Stimulated activated CD8-positive, alpha-beta memory T cell treated with anti-CD3 and anti-CD28 coated beads, Interleukin-12 subunit alpha, Interleukin-12 subunit beta, amount 100 ng/mL, for 4 hours (primary cell): ENCODE measurements around the gene BCO2.

Experiments
- DNase-seq: peaks from one replicate; pipeline ENCODE4 v3.0.0-alpha.2; 2020; ENCODE audit warnings: low read depth

BCO2 gene

DNA sequence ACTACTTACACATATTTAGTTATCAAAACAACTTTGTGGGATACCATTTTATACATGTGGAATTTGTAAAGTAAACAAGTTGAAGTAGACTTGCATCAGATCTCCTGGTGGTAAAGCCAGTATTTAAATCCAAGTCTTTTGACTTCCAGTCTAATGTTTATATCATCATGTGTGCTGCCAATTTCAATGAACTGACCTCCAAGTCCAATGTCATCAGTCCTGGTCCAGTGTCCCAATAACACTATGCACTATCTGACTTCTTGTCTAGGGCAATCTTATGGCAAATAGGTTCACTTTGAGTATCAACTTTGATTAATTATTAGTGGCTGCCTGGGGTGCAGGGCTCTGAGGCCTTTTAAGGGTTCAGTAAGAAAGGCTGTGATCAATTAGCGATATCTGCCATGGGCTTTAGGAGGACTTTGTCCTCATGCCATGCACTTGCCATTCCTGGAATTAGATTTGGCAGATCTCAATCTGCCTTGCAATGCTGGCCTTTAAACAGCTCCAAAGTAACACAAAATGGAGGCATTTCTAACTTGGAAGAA lies 41.3 kb downstream of the BCO2 start:
- DNase-seq: no peak

DNA sequence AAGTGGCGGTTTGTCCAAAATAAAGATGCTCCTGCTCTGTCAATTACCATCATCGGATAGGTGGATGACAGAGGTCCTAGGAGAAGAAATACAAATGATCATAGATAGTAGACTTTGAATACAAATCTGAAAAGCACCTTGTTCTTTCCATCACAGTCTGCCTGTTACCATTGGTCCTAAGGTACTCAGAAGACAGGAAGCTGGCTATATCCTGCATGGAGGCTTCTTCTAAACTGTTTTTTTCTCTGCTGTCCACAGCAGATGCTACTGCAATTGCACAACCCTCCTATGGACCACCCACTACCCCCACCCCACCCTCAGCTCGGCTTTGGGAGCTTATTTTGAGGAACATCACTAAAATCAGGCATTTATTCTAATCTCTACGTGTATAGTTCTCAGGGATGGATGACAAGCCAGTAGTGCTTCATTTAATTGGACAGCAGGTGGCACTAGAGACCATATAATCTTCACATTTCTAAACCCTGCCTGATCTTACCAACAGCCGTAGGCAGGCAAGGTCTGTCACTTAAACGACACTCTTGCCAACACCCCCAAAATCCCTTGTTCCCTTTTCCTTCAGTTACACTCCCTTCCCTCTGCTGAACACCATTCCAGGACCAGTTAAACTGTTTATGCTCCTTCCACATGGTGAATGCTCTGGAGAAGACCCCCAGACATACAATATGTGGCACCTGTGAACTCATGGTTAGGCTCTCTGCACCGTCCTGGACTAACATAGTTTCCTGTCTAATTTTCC lies 44.3 kb downstream of the BCO2 start:
- DNase-seq: no peak

DNA sequence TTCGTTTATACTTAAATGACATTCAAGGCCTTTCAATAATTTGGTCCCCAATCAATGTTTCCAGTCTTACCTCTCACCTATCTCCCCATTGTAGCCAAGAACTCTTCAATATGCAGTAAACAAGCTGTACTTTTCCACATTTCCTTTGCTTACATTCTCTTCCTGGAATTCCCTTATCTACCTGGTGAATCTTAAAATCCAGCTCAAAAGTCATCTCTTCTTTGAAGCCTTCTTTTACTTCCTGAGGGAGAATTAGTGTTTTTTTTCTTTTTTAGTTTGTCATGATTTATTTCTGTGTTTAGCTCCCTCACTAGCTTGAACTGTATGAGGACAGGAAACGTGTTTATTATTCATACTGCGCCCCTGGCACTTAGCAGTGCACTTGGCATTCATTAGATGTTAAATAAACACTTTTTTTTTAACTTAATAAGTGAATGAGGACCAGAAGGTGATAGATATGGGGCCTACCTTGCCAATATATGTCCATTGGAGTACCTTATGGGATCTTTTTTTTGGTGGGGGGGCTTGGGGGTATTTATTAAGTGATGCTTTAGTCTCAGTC lies 46.0 kb downstream of the BCO2 start:
- DNase-seq: no peak

DNA sequence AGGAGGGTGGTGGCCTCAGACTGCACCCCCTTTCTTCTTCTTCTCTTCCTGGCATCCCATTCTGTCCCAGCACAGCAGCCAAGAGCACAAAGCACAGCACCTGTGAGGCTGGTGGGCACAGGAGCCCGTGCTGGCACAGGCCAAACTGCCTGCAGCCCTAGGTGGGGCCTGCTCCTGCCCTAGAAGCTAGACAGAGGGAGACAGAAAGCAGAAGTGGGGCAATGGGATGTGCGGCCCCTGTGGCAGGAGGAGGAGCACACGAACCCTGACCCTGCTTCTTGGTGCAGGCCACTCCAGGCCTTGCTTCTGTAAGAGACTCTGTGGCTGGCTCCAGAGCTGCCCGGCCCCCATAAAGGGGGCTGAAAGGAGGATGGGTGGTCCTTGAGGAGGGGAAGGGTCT lies 47.0 kb downstream of the BCO2 start:
- no peak for DNase-seq

DNA sequence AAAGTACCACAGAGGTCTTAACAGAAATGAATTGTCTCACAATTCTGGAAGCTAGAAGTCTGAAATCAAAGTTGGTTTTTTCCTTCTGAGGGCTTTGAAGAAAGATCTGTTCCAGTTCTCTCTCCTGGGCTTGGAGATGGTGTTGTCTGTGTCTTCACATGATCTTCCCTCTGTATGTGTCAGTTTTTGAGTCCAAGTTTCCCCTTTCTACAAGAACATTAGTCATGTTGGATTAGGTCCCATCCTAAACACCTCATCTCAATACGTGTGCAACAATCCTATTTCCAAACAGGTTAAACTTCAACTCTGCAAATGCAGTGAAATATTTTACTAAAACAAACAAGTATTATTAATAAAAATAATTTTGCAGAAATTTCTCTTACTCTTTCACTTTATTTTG lies 47.8 kb downstream of the BCO2 start:
- no peak for DNase-seq

DNA sequence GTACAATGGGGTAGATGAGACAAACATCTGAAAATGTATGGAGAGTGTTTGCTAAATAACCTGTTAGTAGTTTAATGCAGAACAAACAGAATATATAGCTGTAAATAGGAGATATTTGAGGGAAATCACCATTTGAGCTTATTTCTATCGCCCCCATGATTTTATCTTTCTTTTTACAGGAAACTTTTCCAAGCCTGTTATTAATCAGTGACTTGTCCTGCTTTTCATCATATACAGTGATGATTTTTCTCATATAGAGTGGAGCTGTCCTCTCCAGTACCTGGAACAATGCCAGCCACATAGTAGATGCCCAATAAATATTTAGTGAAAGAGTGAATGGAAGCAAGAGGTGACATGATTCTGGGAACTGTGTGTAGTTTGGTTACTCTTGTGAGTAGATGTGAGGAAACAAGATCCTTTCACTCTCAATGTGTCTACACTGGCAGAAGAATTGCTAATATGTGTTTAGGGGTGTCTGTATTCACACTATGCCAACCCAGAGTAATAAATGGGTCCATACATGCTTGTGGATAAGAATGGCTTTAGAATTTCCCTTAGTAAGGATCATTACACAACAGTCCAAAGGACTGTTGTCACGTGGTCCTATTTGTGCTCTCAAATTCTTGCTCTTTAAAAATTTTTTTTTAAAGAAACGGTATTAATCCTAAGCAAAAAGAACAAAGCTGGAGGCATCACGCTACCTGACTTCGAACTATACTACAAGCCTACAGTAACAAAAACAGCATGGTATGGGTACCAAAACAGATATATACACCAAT lies 48.6 kb downstream of the BCO2 start:
- no peak for DNase-seq

DNA sequence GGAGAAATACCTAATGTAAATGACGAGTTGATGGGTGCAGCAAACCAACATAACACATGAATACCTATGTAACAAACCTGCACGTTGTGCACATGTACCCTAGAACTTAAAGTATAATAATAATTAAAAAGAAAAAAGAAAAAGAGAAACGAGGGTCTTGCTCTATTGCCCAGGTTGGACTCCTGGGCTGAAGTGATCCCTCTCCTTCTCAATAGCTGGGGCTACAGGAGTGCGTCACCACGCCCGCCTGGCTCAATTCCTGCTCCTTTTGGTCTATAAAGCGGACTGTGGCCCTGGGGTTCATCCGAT lies 50.4 kb downstream of the BCO2 start:
- DNase-seq: no peak

DNA sequence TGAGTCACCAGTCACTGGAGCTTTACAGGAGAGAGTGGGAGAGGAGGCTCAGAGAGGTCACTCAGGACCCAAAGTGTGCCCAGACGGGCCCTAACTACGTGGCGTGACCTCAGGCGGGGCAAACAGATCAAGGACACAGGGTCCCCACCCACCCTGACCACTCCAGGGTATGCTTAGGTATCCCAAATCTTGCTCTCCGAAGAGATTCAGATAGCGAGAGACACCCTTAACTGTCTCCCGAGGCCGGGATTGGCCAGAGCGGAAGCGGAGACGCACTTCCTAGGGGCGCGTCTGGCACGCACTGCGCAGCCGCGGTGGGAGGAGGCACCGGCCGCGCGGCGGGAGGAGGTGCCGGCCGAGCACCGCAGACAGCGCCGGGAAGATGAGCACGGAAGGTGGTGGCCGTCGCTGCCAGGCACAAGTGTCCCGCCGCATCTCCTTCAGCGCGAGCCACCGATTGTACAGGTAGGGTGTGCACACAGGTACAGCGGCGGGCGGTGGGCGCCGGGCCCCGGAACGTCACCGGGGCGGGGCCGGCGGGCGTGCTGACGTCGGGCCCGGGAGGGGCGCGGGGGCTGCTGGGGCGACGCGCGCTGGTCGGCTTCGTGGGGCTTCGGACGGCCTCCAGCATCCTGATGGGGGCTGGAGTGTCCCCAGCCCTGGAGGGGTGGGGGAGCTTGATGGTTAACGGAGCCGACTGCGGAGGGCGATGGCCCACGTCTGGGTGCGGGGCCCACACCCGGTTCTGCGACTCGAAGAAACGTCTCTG lies 50.9 kb downstream of the BCO2 start, which contains the start of gene PTS:
TSS of gene PTS (plus strand) at position 367 of the 769 bp plus-strand sequence. CDS start at position 383, 16 bp downstream.
- peak; percentile 77 for DNase-seq

DNA sequence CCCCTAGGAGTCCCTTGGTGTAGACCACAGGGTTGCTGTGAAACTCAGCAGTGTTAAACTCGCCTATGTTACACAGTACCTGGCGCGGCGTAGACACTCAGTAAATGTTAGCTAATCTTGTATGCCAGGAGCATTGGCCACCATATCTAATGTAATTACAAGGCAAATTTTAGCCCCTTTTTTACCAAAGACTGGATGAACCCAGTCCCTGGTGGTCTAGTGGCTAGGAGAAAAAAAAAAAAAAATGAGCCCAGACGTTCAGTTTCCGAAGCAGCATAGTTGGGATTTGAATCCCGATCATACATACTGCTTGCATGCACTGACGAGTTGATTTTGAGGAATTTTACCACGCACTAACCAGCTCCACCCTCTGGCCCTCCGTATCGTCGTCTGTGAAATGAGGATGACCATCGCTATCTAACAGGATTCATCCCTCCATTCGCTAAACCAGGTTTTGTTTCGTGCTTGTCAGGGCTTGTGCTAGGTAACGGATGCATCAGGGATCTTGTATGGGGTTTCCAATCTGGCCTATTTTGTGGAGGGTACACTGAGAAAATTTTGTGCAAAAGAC lies 51.6 kb downstream of the BCO2 start:
- DNase-seq: no peak

DNA sequence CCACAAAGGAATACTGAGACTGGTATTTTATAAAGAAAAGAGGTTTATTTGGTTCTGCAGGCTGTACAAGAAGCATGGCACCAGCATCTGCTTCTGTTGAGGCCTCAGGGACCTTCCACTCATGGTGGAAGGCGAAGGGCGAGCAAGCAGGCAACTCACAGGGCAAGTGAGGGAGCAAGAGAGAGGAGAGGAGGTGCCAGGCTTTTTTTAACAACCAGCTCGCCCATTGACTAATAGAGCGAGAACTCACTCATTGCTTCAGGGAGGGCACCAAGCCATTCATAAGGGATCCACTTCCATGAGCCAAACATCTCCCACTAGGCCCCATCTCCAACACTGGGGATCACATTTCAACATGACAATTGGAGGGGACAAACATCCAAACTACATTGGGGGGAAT lies 52.2 kb downstream of the BCO2 start:
- no peak for DNase-seq

DNA sequence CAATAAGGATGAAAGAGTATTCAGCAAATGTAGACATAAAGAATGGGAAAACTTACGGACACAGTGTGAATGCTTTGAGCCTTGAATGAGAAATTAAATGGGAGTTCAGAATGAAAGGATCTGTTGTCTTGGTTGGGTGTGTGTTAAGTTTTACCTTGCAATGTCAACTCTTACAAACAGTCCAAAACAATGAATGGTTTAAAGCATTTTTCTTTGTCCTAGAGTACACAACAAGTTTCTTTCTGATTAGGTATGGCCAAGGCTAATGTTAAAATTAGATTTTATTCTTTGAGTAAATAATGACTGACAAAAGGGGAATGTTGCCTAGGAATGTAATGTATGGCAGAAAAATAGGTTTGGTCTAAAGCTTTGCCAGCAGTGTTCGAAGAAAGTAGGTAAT lies 53.4 kb downstream of the BCO2 start:
- DNase-seq: no peak

DNA sequence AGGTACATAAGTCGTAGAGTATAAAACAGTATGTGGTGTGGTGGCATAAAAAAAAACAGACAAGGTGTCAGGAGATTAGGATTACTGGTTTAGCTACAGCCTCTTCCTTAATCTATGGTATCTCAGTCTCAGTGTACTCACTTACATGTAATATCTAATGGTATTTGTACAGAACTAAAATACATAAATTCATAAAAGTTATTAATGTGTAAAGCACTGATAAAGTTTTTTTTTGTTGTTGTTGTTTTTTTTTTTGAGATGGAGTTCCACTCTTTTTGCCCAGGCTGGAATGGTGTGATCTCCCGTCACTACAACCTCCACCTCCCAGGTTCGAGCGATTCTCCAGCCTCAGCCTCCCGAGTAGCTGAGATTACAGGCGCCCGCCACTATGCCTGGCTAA lies 53.8 kb downstream of the BCO2 start:
- DNase-seq: no peak

DNA sequence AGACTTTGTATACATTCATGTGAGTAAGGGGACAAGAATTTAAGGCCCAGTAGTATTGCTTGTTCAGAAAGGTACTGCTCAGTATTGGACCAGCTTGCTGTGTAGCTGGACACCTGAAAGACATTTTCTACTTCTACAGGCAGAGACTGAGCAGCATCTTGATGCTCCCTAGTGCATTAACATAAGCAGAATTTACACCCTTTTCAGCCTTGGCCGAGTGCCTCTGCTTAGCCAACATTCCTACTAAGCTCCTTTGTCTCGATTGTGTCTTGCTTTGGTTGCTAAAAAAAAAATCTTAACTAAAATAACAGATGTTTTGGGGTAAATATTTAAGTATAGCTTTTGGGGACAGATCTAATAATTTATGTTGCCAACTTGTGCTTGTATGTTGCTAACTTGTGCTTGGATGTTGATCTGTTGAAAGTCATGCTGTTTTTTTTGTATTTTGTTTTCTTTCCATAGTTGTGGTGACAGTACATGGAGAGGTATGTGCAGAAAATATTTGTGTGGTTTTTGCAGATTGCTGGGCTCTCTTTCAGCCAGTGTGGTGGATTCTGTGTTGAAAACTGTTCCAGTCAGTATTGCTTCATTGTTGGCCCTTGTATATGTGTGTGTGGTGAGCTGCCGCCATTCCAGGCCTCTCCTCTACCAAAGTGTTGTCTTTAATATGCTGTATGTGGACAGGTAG lies 54.6 kb downstream of the BCO2 start:
- no peak for DNase-seq

DNA sequence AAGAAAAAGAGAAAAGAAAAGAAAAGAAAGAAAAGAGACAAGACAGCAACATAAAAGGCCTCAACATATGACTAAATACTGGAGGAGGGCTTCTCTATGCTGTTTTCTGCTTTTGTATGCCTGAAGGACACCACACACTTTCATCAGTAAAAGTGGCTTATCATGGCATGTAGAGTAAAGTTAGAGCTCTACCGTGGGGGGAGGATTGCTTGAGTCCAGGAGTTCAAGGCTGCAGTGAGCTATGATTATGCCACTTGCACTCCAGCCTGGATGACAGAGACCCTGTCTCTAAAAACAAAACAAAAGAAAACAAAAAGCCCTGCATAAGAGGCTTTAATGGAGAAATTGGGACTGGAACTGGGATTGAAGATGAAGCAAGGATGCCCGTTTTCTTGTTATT lies 56.6 kb downstream of the BCO2 start:
- DNase-seq: no peak

DNA sequence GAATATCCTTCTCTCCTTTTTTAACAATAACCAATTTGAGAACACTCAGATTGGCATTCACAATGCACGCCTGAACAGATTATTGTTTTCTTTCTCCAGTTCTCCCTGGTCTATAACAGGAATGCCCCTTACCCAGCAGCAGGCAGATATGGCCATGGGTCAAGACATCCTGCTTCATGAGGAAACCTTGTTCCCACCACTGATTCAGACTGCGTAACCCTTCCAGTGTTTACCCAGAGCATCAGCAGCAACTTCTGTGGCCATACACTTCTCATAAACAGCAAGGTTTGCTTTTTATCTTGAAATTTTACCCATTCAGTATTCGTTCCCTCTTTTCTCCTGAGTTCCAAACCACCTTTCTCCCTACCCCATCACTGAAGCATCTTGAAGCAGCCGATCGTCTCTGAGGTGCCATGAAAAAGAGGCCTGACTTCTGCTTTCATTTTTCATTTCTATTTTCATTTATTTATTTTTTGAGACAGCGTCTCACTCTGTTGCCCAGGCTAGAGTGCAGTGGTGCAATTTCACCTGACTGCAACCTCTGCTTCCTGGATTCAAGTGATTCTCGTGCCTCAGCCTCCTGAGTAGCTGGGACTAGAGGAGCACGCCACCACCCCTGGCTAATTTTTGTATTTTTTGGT lies 60.6 kb downstream of the BCO2 start:
- no peak for DNase-seq

DNA sequence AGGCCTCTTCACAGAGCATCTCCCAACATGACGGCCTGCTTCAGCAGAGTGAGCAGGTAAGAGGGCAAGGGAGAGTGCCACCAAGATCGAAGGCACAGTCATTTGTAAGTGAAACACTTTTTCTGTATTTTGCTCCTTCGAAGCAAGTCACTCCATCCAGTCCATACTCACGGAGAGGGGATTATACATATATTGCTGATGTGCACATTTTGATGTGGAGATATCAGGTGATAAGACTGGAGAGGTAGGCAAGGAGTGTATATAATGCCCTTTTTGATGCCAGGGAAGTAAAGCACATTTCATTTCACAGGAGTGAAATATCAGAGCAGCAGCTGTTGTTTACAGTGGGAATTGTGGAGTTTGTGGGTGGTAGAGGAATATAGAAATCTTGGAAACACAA lies 62.1 kb downstream of the BCO2 start:
- DNase-seq: no peak

DNA sequence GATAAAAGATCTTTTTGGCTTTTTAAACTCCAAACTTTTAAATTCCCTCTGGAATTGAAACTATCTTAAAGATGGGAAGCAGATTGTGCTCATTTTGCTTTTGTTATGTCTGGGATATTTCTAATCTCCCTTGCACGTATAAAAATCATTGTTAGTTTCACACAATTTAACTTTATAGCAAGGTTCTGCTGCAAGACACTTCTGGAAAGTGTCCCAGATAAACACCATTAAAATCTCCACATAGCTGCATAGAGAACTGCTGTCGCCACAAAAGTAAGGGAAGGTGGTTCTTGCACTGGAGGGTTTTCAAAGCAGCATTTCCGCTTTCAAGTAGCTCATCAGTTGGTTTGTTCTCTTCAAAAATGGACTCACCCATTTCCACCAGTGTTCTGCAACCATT lies 62.7 kb downstream of the BCO2 start:
- no peak for DNase-seq

DNA sequence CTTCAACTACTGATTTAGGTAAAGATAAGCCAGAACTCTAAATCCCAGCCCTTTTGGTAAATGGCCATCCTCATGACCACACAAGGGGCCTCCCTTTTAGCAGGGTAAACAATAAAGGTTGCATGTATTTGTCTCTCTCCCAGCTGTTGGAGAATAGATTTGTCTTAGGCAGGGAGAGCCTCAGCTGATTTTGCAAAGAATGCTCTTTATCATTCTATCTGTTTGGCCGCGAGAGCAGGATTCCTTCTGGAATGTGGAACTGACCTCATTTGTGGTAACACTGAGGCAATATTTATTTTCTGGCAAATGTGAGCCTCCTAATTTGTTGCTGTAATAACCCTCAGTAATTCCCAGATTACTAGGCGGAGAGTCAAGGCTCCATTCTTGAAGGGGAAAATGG lies 66.2 kb downstream of the BCO2 start:
- no peak for DNase-seq

DNA sequence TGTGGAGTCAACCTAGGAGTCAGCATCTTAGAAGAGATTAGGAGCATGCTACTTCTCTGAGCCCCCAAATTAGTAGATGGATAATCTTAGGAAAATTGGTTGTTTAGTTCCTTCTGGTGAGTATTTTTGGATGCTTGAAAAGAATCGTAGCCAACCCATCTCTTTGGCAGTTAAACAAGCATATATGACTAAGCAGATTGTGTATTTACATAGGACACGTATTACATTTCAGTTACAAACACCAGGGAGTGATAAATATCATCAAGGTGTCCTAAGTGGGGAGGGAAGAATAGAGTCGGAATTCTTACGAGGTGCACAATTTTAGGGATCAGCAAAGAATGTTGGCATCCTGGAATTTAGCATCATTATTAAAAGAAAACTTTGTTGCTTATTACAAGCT lies 71.9 kb downstream of the BCO2 start:
- DNase-seq: no peak

DNA sequence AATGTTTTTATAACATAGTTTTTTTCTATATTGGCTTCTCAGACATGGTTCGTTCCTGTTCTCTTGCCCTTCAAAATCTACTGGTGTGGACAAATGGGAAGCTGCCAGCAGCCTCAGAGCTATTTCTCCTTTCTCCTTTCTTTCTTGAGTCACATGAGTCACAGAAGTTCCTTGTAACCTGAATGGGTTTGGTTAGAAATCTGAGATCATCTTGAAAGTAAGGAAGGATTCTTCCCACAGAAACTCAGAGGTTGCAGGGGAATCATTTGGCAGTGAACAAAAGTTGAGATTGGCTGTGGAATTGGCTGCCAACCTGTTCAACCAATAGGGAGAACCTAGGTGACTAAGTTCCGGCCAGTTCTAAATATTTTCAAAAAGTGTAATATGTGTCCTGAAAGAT lies 72.9 kb downstream of the BCO2 start:
- DNase-seq: no peak
